ENCODE results near the gene VAV2.

GRCh38 chr9:133982971-133983720, 9.0 kb downstream of the VAV2 start:
- TF ChIP-seq, protein P1, sequence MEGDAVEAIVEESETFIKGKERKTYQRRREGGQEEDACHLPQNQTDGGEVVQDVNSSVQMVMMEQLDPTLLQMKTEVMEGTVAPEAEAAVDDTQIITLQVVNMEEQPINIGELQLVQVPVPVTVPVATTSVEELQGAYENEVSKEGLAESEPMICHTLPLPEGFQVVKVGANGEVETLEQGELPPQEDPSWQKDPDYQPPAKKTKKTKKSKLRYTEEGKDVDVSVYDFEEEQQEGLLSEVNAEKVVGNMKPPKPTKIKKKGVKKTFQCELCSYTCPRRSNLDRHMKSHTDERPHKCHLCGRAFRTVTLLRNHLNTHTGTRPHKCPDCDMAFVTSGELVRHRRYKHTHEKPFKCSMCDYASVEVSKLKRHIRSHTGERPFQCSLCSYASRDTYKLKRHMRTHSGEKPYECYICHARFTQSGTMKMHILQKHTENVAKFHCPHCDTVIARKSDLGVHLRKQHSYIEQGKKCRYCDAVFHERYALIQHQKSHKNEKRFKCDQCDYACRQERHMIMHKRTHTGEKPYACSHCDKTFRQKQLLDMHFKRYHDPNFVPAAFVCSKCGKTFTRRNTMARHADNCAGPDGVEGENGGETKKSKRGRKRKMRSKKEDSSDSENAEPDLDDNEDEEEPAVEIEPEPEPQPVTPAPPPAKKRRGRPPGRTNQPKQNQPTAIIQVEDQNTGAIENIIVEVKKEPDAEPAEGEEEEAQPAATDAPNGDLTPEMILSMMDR (IDR thresholded peaks at IDR 0.05) = no peak
- TF ChIP-seq RAD21 (conservative IDR thresholded peaks at IDR 0.05 in 1 of 2, IDR thresholded peaks at IDR 0.05 in 1 of 2) (no peak), CEBPB (IDR thresholded peaks at IDR 0.05) (no peak), MYC (IDR thresholded peaks at IDR 0.05; ENCODE audit: borderline replicate concordance, low read length) (no peak), ESRRA (IDR thresholded peaks at IDR 0.05; ENCODE audit: borderline replicate concordance, low read length) (no peak), PHF8 (IDR thresholded peaks at IDR 0.05; ENCODE audit: borderline replicate concordance, low read depth) (no peak), POLR2A (IDR thresholded peaks at IDR 0.05; ENCODE audit: low read length) (no peak), POLR2AphosphoS2 (conservative IDR thresholded peaks at IDR 0.05; ENCODE audit: low read length) (no peak), EP300 (IDR thresholded peaks at IDR 0.05) (no peak)
- TF ChIP-seq, protein P2, sequence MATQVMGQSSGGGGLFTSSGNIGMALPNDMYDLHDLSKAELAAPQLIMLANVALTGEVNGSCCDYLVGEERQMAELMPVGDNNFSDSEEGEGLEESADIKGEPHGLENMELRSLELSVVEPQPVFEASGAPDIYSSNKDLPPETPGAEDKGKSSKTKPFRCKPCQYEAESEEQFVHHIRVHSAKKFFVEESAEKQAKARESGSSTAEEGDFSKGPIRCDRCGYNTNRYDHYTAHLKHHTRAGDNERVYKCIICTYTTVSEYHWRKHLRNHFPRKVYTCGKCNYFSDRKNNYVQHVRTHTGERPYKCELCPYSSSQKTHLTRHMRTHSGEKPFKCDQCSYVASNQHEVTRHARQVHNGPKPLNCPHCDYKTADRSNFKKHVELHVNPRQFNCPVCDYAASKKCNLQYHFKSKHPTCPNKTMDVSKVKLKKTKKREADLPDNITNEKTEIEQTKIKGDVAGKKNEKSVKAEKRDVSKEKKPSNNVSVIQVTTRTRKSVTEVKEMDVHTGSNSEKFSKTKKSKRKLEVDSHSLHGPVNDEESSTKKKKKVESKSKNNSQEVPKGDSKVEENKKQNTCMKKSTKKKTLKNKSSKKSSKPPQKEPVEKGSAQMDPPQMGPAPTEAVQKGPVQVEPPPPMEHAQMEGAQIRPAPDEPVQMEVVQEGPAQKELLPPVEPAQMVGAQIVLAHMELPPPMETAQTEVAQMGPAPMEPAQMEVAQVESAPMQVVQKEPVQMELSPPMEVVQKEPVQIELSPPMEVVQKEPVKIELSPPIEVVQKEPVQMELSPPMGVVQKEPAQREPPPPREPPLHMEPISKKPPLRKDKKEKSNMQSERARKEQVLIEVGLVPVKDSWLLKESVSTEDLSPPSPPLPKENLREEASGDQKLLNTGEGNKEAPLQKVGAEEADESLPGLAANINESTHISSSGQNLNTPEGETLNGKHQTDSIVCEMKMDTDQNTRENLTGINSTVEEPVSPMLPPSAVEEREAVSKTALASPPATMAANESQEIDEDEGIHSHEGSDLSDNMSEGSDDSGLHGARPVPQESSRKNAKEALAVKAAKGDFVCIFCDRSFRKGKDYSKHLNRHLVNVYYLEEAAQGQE (IDR thresholded peaks at IDR 0.05) = no peak

Measured in A549 (cell line).